HepG2 (cell line): Measurements from ENCODE around the gene MEX3D. TPM values are rescaled to one million over a fixed set of nuclear protein-coding genes. Genes with fewer than 3 reads are reported as not detected.
A peak's percentile ranks its signal among the peaks of the same experiment; 100 is the strongest.

Experiments
- ATAC-seq: fragments of 200-7000 bp; cut with Tn5 transposase; 3 replicates; pipeline ENCODE4 v1.9.1; 2020; ENCODE audit warnings: mild to moderate bottlenecking, moderate library complexity
- BruUV-seq: library from RNA; stranded (reverse); fragments of 400-500 nt; replicated peaks from 2 replicates; lab custom pipeline; 2021; lab: Mats Ljungman, UMichigan
- CTCF ChIA-PET: fragments of 300-600 bp; formaldehyde crosslinking; extraction: SDS; loops from one replicate; lab custom pipeline; 2021; ENCODE audit warnings: low total read pairs, inconsistent platforms, low intra/inter-chr PET ratio; lab: Yijun Ruan, JAX
- POLR2A ChIA-PET: fragments of 350-600 bp; sonication (Branson Sonifier 250); formaldehyde crosslinking; loops from one replicate; lab custom pipeline; 2020; ENCODE audit warnings: antibody characterized with exemption, inconsistent platforms; lab: Yijun Ruan, JAX
- DNase-seq: peaks from one replicate; pipeline ENCODE4 v3.0.0-alpha.2; 2015; ENCODE audit warnings: low spot score
- FAIRE-seq: peaks from 3 replicates; lab custom pipeline; 2011; peaks lifted over from hg19 to GRCh38; lab: Jason Lieb, UNC
- H2AFZ ChIP-seq: one replicate; pipeline ENCODE4 v1.6.1; 2011; ENCODE audit warnings: low read length, inconsistent platforms
- H3K27ac ChIP-seq: fragments of 300-600 bp; 3 replicates; pipeline ENCODE4 v1.8.0; 2011; ENCODE audit warnings: mixed run types, mild to moderate bottlenecking, mixed read lengths, low read length, inconsistent platforms; ENCODE audit not compliant: insufficient read depth; ENCODE audit errors: extremely low read length
- H3K27me3 ChIP-seq, 2 experiments: fragments of 200-600 bp in 1 of 2; 2 replicates in 1 of 2; 3 replicates in 1 of 2; pipeline versions ENCODE4 v1.6.0 to v1.8.0; 2011; ENCODE audit warnings: low read length in 2 of 2, mild to moderate bottlenecking in 2 of 2, moderate library complexity in 2 of 2, inconsistent platforms in 1 of 2; ENCODE audit not compliant: insufficient read depth in 2 of 2, control insufficient read depth in 1 of 2
- H3K36me3 ChIP-seq, 2 experiments: fragments of 200-600 bp in 1 of 2; replicated peaks in 1 of 2; 2 replicates in 1 of 2; 3 replicates in 1 of 2; pipeline versions ENCODE4 v1.5.1 to v1.8.0; 2011; ENCODE audit warnings: low read length in 2 of 2, inconsistent platforms in 1 of 2; ENCODE audit not compliant: insufficient read depth in 2 of 2, control insufficient read depth in 1 of 2
- H3K4me1 ChIP-seq: 2 replicates; pipeline ENCODE4 v1.5.1; 2012; ENCODE audit warnings: low read length, inconsistent platforms; ENCODE audit not compliant: insufficient read depth
- H3K4me2 ChIP-seq: 2 replicates; pipeline ENCODE4 v1.6.0; 2011; ENCODE audit warnings: low read depth, low read length, inconsistent platforms
- H3K4me3 ChIP-seq, 3 experiments: fragments of 200-600 bp in 1 of 3; sonication (generic), shearing (Covaris generic) in 1 of 3; replicated peaks in 1 of 3; 2 replicates each; pipeline ENCODE4 v1.5.1; 2011 to 2016; ENCODE audit warnings: low read length in 3 of 3, inconsistent platforms in 2 of 3, low read depth in 2 of 3, mild to moderate bottlenecking in 2 of 3, control low read depth in 1 of 3, mixed read lengths in 1 of 3; ENCODE audit not compliant: insufficient read depth in 1 of 3
- H3K79me2 ChIP-seq: one replicate; pipeline ENCODE4 v1.6.1; 2011; ENCODE audit warnings: low read length, inconsistent platforms; ENCODE audit not compliant: insufficient read depth
- H3K9ac ChIP-seq: 2 replicates; pipeline ENCODE4 v1.6.0; 2011; ENCODE audit warnings: mild to moderate bottlenecking, low read depth, low read length, inconsistent platforms; ENCODE audit not compliant: insufficient read depth
- H3K9me3 ChIP-seq: 2 replicates; pipeline ENCODE4 v1.5.1; 2012; ENCODE audit warnings: mild to moderate bottlenecking, low read length
- H4K20me1 ChIP-seq: 2 replicates; pipeline ENCODE4 v1.6.0; 2011; ENCODE audit warnings: inconsistent platforms, mild to moderate bottlenecking, low read length, moderate library complexity; ENCODE audit not compliant: insufficient read depth
- CREB3 ChIP-seq: sonication (generic); formaldehyde crosslinking; IDR thresholded peaks from 2 replicates; pipeline ENCODE4 v1.5.0; 2020; ENCODE audit warnings: missing genetic modification reagents
- HOXD1 ChIP-seq: sonication (generic); formaldehyde crosslinking; IDR thresholded peaks from 2 replicates; pipeline ENCODE4 v1.5.0; 2020; ENCODE audit warnings: missing genetic modification reagents
- MAZ ChIP-seq, 2 experiments: sonication (generic) in 1 of 2; formaldehyde crosslinking in 1 of 2; IDR thresholded peaks; 2 replicates each; pipeline versions ENCODE4 v1.5.0 to v1.6.1; 2012 to 2020; ENCODE audit warnings: low read depth in 2 of 2, mild to moderate bottlenecking in 2 of 2, borderline replicate concordance in 1 of 2, improper control_type of control experiment in 1 of 2, low read length in 1 of 2, missing genetic modification reagents in 1 of 2, moderate library complexity in 1 of 2
- MTA1 ChIP-seq: sonication (generic); formaldehyde crosslinking; IDR thresholded peaks from 2 replicates; pipeline ENCODE4 v1.4.0; 2020; ENCODE audit warnings: missing genetic modification reagents, mild to moderate bottlenecking, borderline replicate concordance
- SAP130 ChIP-seq: IDR thresholded peaks from 2 replicates; pipeline ENCODE4 v1.6.1; 2016; ENCODE audit warnings: low read depth
- SP140L ChIP-seq: sonication (generic); formaldehyde crosslinking; IDR thresholded peaks from 2 replicates; pipeline ENCODE4 v1.4.0; 2020; ENCODE audit warnings: missing genetic modification reagents, borderline replicate concordance
- SRF ChIP-seq: IDR thresholded peaks from 2 replicates; pipeline ENCODE4 v1.6.1; 2011; ENCODE audit warnings: mild to moderate bottlenecking, low read depth, low read length, moderate library complexity
- TP53 ChIP-seq: sonication (generic); formaldehyde crosslinking; conservative IDR thresholded peaks from 2 replicates; pipeline ENCODE4 v1.4.0; 2020; ENCODE audit warnings: missing genetic modification reagents
- YEATS4 ChIP-seq: sonication (generic); formaldehyde crosslinking; IDR thresholded peaks from 2 replicates; pipeline ENCODE4 v1.4.0; 2020; ENCODE audit warnings: missing genetic modification reagents, borderline replicate concordance
- ZBTB7B ChIP-seq: sonication (generic); formaldehyde crosslinking; IDR thresholded peaks from 2 replicates; pipeline ENCODE4 v1.4.0; 2020; ENCODE audit warnings: missing genetic modification reagents
- ZFP37 ChIP-seq: sonication (generic); formaldehyde crosslinking; IDR thresholded peaks from 2 replicates; pipeline ENCODE4 v1.4.0; 2020; ENCODE audit warnings: missing genetic modification reagents, borderline replicate concordance
- ZHX1 ChIP-seq: sonication (generic); formaldehyde crosslinking; IDR thresholded peaks from 2 replicates; pipeline ENCODE4 v1.8.1; 2022; ENCODE audit warnings: low read depth, mild to moderate bottlenecking, missing genetic modification reagents
- ZNF143 ChIP-seq: sonication (generic); formaldehyde crosslinking; IDR thresholded peaks from 2 replicates; pipeline ENCODE4 v1.4.0; 2020; ENCODE audit warnings: missing genetic modification reagents
- ZNF24 ChIP-seq: fragments of 450-650 bp; IDR thresholded peaks from 2 replicates; pipeline ENCODE4 v1.6.1; 2017; ENCODE audit warnings: antibody characterized with exemption, mild to moderate bottlenecking
- ZNF644 ChIP-seq: IDR thresholded peaks from 2 replicates; pipeline ENCODE4 v1.6.1; 2016; ENCODE audit warnings: low read depth
- WGBS: methylation state at CpG from one replicate; pipeline ENCODE4 v1.1.6; 2017; ENCODE audit warnings: low lambda C conversion rate; 5-methylcytosine and 5-hydroxymethylcytosine counted together
- in situ Hi-C: cut with HindIII; loops from 2 replicates; pipeline ENCODE4 v1.10.0; 2017; ENCODE audit warnings: low pct_unique_long_range_greater_than_20kb; ENCODE audit not compliant: extremely low pct_ligation_motif_present
- intact Hi-C: fragments of 100-400 bp; cut with micrococcal nuclease; formaldehyde crosslinking; loops from one replicate; pipeline ENCODE4 v1.10.0; 2022; ENCODE audit not compliant: unreplicated experiment
- polyA plus RNA-seq, 8 experiments: library from polyadenylated mRNA; depleted of rRNA in 3 of 8; stranded (reverse) in 7 of 8; unstranded in 1 of 8; fragments of >200 nt; fragmentation: Illumina TruSeq in 4 of 8; extraction: Trizol in 4 of 8; gene quantifications; 2 replicates each; pipeline versions ENCODE4 v1.2.1 to v1.2.3, GENCODE V29; 2011 to 2016; ENCODE audit warnings: low read depth in 4 of 8, missing spikeins in 1 of 8, mixed read lengths in 1 of 8; ENCODE audit not compliant: insufficient read depth in 1 of 8
- total RNA-seq, 5 experiments: library from RNA; depleted of rRNA; stranded (reverse); fragments of >200 nt; fragmentation: Illumina TruSeq; extraction: Trizol; gene quantifications; 2 replicates each; pipeline ENCODE4 v1.2.3, GENCODE V29; 2016; ENCODE audit warnings: low read depth in 1 of 5
- TF ChIP-seq, protein P1 (sequence below): sonication (generic); formaldehyde crosslinking; conservative IDR thresholded peaks from 2 replicates; pipeline ENCODE4 v1.4.0; 2020; ENCODE audit warnings: mild to moderate bottlenecking, missing genetic modification reagents, moderate library complexity

The MEX3D gene
- total and polyA plus RNA-seq, 2 of the 13 experiments (the other 11 are each of a cell fraction or from before 2014, with no cell fraction given) = 3.6 to 17.1 TPM

- Histone ChIP-seq H3K4me2 (peak overlapping the region; percentile 41), H2AFZ (no peak overlapping the region), H3K4me3 (no peak overlapping the region; a peak in 1 of 6 replicates), H3K4me1 (peaks cover 56% of the 10 kb centered on the region), H3K9ac (peak overlapping the region; percentile 50), H3K36me3 (peaks cover 3 to 15% of the 10 kb centered on the region in 2 experiments; a peak in 4 of 5 replicates), H3K27ac (peak overlapping the region; percentile 85), H4K20me1 (no peaks in the 10 kb centered on the region), H3K27me3 (no peaks in the 10 kb centered on the region; a peak in 1 of 5 replicates), H3K79me2 (peaks cover 46% of the 10 kb centered on the region), H3K9me3 (no peaks in the 10 kb centered on the region)
- 20% methylated on average over 8 of the region's 9 CpGs for WGBS
- POLR2A ChIA-PET = interaction anchor here (0.9 kb wide), 1 partner anchor 15 kb away, joined by 6 read pairs; no protein-coding TSS in a partner anchor
- BruUV-seq = no TSS peak
- FAIRE-seq = peak; percentile 79
- DNase-seq = peak; percentile 44
- peak; percentile 32; the same call in 2 of the 3 replicates for ATAC-seq
- CTCF ChIA-PET = no interaction called here
- intact Hi-C loops = no loop called here
- in situ Hi-C loops = no loop called here
- TF ChIP-seq HOXD1 (CRISPR knock-in tag) (no peak), ZNF644 (no peak), YEATS4 (CRISPR knock-in tag) (no peak), CREB3 (CRISPR knock-in tag) (no peak), MAZ (IDR thresholded peaks at IDR 0.05; ENCODE audit: borderline replicate concordance, low read depth, low read length) (no peak), MAZ (CRISPR knock-in tag; IDR thresholded peaks at IDR 0.05; ENCODE audit: low read depth) (0 out of 2 replicates have a peak, but pooled peaks have one; percentile 26), SP140L (CRISPR knock-in tag) (no peak), ZNF143 (peak; percentile 72; the same call in 1 of the 2 replicates), ZBTB7B (peak; percentile 66; the same call in 1 of the 2 replicates), ZHX1 (CRISPR knock-in tag) (no peak), SRF (no peak), ZFP37 (peak; percentile 86), SAP130 (CRISPR knock-in tag) (peak; percentile 48), TP53 (CRISPR knock-in tag) (peak; percentile 84; the same call in 1 of the 2 replicates), MTA1 (CRISPR knock-in tag) (peak; percentile 37; the same call in 1 of the 2 replicates), ZNF24 (no peak)
- TF ChIP-seq, protein P1, sequence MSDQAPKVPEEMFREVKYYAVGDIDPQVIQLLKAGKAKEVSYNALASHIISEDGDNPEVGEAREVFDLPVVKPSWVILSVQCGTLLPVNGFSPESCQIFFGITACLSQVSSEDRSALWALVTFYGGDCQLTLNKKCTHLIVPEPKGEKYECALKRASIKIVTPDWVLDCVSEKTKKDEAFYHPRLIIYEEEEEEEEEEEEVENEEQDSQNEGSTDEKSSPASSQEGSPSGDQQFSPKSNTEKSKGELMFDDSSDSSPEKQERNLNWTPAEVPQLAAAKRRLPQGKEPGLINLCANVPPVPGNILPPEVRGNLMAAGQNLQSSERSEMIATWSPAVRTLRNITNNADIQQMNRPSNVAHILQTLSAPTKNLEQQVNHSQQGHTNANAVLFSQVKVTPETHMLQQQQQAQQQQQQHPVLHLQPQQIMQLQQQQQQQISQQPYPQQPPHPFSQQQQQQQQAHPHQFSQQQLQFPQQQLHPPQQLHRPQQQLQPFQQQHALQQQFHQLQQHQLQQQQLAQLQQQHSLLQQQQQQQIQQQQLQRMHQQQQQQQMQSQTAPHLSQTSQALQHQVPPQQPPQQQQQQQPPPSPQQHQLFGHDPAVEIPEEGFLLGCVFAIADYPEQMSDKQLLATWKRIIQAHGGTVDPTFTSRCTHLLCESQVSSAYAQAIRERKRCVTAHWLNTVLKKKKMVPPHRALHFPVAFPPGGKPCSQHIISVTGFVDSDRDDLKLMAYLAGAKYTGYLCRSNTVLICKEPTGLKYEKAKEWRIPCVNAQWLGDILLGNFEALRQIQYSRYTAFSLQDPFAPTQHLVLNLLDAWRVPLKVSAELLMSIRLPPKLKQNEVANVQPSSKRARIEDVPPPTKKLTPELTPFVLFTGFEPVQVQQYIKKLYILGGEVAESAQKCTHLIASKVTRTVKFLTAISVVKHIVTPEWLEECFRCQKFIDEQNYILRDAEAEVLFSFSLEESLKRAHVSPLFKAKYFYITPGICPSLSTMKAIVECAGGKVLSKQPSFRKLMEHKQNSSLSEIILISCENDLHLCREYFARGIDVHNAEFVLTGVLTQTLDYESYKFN = peak; percentile 81
Observed at GRCh38 chr19:1587872-1588271, 19.7 kb upstream of the MEX3D start.
